Ammon's horn (tissue), 1 donor: ENCODE data around the gene GABARAPL1.
"Not testable (repeated sequence)": the region's sequence is repeated elsewhere in the genome, so short reads cannot be mapped to it uniquely, and the experiment has no call there.

Experiments
- DNase-seq: peaks from one replicate; pipeline ENCODE4 v3.0.0-alpha.2; 2016; ENCODE audit warnings: low spot score

The GABARAPL1 gene

DNA sequence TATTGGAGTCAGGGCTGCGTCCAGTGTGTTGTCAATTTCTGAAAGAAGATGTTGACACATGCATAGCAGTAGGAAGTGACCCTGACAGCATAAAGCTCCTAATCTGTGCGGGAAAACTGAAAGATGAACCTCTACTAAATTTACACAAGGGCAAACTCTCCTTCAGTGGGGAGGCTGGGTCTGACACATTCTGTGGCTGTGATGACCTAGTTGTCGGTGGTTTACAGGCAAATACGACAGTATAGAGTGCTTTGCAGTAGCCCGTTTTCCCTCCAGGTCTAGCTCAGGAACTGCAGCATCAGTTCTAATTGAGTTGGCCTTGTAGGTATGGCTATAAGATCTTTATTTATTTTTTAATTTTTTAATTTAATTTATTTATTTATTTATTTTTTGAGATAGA lies 14.8 kb upstream of the GABARAPL1 start:
- no peak for DNase-seq

DNA sequence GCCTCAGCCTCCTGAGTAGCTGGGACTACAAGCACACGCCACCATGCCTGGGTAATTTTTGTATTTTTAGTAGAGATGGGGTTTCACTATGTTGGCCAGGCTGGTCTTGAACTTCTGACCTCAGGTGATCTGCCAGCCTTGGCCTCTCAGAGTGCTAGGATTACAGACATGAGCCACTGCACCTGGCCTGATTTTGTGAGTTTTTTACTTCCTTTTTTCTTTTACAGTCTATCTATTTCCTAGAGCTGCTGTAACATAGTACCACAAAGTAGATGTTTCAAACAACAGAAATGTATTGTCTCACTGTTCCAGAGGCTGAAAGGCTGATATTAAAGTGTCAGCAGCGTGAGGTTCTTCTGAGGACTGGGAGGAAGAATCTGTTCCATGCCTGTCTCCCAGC lies 8.2 kb upstream of the GABARAPL1 start:
- not testable (repeated sequence) for DNase-seq

DNA sequence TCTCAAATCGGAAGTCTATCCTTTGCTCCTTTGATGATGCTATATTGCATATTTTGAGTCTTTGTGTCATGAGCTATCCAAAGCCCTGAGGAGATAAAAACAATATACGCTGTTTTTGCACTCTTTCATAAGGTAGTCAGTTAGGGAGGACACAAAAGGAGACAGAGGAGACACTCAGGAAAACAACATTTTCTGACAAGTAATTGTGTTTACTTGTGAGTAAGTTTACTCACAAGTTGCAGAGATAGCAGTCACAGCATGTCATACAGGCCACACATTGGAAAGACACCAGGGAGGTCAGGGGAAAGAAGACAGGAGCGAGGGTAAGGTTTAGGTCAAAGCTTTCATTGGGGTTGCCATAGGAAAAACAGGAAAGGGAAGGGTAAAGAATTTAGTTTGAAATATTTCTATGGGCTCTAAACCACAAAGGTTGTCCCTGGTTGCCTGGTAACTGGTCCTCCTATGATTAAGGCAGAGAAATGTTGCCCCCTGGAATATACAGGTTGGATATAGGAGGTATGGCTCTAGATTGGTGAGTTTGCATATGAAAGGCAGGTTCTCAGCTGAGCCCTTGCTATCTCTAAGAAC lies 7.4 kb upstream of the GABARAPL1 start:
- DNase-seq, result no peak

DNA sequence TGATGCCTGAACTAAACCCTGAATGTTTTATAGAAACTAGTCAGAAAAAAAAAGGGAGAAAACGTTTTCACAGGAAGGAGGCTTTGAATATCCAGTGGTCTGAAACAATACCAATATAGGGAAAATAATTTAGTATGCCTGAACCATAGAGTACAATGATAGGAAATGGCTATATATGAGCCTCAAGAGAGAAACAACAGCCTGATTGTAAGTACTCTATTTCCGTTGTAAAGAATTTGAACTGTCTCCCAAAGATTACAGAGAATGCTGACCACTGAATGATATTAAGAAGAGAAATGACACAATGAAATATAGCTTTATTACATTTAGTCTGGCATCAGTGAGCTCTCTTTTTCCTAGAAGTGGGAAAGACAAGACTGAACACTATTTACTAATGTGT lies 5.5 kb upstream of the GABARAPL1 start:
- no peak for DNase-seq

DNA sequence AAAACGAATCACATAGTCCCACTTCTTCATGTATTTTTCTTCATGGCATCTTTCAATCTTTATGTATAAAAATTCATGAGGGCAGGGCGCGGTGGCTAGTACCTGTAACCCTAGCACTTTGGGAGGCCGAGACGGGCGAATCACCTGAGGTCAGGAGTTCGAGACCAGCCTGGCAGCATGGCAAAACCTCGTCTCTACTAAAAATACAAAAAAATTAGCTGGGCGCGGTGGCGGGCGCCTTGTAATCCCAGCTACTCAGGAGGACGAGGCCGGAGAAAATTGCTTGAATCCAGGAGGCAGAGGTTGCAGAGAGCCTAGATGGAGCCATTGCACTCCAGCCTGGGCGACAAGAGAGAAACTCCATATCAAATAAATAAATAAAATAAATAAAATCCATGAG lies 2.5 kb upstream of the GABARAPL1 start:
- DNase-seq, result no peak

DNA sequence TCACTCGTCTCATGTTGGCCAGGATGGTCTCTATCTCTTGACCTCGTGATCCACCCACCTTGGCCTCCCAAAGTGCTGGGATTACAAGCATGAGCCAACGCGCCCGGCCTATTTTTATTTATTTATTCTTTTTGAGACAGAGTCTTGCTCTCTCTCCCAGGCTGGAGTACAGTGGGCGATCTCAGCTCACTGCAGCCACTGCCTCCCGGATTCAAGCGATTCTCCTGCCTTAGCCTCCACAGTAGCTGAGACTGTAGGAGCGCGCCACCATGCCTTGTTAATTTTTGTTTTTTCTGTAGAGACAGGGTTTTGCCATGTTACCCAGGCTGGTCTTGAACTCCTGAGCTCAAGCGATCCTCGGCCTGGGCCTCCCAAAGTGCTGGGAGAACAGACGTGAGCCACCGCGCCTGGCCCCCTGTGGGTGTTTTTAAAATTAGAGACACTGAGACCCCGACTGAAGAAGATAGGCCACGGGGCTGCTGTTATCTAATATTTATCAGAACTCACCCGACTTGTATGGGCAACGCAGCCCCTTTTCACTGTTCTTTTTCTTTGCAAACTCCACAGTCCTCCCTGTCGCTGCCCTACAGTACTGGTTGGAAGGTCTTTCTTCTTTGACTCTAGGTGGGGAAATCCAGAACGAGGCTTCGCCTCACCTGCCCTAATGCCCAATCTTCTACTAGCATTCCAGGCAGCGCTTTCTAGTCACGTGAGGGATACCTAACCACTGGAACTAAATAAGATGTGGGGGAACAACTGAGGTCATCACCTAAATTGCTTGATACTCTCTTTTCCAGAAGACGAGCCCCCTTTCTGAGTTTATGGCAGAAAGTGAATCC lies 1.4 kb upstream of the GABARAPL1 start:
- DNase-seq, result no peak

DNA sequence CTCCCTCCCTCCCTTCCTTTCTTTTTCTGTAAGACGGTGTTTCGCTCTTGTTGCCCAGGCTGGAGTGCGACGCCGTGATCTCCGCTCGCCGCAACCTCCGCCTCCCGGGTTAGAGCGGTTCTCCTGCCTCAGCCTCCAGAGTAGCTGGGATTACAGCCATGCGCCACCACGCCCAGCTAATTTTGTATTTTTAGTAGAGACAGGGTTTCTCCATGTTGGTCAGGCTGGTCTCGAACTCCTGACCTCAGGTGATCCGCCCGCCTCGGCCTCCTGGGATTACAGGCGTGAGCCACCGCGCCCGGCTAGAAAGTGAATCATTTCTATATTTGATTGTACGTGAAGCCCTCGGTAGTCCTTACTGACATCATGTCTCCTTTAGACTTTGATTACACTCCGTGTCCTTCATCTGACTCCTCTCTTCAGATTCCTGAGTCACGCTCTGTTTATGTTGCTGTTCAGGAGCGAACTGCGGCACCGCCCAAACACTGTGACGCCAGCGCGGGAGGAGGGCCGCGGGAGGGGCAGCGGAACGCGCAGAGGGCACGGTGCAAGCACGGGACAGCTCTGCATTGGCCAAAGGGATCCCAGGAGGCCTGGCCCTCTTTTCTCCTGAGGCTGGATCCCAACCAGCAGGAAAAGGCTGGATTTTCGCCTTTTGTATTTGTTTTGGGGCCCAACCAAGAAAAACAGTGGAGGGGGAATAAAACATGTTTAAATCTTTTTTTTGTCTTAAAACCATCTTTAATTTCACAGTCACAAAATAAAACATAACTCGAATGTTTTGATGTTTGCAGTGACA lies 538 bp upstream of the GABARAPL1 start:
- DNase-seq, result peak; percentile 97

DNA sequence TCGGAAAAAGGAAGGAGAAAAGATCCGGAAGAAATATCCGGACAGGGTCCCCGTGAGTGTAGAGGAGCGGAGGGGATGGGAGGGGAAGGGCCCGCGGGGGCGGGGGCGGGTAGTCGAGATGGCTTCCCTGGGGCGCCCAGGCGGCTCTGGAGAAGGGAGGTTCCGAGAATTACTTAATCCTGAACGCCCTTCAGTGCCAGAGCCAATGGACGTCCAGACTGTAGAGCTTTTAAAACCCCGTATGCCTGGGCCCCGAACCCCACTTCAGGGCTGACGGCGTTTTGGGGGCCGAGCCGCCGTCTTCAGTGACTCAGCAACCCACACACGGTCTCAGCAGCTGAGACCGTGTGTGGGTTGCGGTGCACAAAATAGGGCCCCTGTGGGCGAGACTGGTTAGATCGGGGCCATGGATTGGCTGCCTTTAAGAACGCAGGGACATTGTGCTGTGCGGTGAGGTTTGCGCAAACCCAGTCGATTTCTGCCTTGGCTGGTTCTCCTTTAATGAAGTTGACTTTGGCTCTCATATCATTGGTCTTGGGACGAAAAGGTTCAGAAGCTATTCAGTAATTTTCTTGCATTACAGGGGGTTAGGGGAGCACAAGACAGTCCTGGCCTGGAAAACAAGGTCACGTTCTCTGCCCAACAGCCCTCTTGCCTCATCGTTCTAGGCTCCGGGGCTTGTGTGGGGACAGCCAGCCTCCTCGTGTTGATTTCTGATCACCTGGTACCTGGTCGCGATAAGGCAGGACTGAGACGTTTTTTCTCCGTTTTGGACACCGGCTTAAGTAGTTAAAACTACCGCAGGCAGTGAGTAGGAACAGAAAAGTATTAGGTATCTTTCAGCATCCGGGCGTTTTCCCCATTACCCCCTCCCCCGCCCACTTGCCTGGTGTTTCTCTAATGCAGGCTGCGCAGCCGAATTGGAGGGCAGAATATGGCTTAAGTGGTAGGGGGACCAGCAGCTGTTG lies 775 bp downstream of the GABARAPL1 start:
- DNase-seq, result peak; percentile 80

DNA sequence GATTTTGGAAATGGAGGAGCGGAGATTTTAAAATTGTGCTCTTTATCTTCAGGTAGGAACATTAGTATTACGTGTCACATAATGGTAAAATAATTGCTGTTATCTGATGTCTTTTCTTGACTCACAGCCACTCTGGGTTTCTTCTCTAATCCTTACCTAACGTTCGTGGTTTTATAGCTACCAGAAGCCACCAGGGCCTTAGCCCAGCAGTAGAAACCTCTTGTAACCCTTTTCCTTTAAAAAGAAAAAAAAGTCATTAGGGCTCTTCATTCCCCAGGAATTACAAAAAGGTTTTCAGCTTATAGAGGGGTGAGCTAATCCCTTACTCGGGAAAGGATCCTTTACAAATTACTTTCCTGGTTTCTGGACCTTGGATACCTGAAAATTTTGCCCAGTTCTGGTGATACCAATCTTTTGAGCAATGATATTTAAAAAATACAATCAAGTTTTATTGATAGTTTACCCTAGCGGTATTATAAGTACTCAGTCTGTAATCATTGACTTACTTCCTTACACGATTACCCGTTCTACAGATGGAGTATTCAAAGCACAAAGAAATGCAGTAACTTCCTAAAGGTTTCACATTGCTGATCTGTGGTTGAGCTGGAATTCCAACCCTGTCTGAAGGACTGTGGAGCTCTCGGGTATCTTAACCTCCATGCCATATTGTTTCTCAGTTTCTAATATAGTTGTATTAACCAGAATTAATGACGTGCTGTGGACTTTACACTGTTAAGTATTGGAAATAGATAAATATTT lies 1.6 kb downstream of the GABARAPL1 start:
- DNase-seq, result no peak

DNA sequence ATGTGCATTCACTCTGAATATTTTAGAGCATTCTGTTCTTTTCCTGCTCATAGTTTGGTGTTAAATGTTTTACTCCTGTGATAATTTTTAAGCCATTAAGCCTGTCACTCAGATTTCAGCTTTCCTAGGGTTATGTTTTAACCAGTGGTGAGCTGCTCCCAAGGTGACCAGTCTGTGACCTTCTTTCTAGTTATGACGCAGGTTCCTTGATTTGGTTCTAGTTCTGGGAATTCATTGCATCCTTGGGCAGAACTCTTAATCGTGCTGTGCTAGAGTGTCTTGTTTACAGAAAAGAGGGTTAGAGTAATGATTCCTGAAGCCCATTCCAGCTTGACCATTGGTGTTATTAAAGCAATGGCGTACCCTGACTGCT lies 2.2 kb downstream of the GABARAPL1 start:
- no peak for DNase-seq

DNA sequence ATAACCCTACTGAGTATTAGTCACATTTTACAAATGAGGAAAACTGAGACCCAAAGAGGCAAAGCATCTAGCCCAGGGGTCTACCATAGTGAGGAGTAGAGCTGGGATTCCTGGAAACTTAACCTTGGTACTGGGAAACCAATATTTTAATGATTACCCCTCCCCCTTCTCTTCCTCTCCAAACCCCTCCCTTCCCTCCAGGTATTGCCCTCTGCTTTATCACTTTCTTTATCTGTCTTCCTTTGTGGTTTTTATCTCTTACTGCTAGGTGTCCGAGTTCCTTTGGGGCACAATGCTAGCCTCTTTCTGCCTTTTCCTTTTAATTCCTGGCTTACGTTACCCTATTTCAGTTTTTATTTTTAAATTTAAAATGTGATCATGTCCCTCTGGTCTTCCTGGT lies 2.8 kb downstream of the GABARAPL1 start:
- DNase-seq, result no peak

DNA sequence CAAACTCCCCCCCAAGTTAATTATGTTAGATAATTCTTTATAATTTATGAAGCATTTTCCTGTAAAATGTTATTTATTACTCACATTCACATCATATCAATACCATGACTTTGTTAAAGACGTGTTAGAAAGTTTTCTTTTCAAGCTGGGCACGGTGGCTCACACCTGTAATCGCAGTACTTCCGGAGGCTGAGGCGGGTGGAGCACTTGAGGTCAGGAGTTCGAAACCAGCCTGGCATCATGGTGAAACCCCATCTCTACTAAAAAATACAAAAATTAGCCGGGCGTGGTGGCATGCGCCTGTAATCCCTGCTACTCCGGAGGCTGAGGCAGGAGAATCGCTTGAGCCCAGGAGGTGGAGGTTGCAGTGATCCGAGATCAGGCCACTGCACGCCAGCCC lies 3.3 kb downstream of the GABARAPL1 start:
- DNase-seq, result not testable (repeated sequence)

DNA sequence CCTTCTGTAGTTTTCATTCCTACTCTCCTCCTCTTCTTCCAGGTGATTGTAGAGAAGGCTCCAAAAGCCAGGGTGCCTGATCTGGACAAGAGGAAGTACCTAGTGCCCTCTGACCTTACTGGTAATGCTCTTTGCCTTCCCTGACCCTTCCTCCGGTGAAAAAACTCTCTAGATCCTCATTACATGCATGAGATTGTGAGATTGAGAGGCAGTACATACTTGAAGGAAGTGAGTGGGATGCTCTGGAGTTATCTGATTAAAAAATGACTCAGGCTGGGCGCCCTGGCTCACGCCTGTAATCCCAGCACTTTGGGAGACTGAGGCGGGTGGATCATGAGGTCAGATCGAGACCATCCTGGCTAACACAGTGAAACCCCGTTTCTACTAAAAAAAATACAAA lies 5.3 kb downstream of the GABARAPL1 start:
- no peak for DNase-seq

DNA sequence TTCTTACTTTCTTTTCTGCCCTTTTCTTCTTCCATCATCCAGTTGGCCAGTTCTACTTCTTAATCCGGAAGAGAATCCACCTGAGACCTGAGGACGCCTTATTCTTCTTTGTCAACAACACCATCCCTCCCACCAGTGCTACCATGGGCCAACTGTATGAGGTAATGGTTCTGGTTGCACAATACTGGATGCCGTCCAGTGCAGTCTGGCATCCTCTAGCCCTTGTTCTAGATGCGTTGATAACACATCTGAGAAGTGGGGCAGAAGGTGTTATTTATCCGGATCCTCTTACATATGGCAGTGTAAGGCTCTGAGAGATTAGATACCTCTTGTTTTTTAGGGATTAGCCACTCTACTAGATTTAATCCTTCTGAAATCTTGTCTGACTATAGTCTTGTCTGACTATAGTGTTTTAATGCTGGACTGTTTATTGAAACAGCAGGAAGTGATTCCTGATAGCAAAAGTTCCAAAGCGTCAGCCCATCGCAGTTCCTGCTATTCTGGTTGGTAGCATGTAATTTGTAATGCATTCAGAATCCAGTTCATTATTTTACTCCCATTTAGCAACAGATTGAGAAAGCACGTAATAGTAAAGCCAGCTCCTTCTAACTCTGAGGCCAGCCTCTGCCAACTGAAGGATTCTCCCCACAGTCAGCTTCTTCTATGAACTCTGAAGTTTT lies 7.9 kb downstream of the GABARAPL1 start:
- DNase-seq, result peak; percentile 82

DNA sequence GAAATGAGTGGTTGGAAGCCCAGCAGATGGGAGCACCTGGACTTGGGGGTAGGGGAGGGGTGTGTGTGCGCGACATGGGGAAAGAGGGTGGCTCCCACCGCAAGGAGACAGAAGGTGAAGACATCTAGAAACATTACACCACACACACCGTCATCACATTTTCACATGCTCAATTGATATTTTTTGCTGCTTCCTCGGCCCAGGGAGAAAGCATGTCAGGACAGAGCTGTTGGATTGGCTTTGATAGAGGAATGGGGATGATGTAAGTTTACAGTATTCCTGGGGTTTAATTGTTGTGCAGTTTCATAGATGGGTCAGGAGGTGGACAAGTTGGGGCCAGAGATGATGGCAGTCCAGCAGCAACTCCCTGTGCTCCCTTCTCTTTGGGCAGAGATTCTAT lies 9.2 kb downstream of the GABARAPL1 start:
- no peak for DNase-seq

DNA sequence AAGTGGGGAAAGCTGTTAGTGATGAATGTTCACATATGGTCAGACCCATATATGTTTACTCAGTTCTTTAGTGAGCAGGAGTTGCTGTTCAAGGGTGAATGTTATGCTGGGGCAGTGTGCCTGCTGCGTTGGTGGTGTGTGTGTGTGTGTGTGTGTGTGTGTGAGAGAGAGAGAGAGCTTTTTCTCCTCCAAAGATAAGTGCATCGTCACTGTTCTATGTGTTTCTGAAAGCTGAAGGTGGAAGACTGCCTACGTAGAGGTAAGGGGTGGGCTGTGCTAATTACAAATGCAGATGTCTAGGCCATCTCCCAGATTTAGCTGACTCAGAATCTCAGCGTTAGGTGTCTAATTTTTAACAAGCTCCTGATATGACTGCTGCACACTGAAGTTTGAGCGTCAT lies 10.5 kb downstream of the GABARAPL1 start:
- DNase-seq, result peak; percentile 37

DNA sequence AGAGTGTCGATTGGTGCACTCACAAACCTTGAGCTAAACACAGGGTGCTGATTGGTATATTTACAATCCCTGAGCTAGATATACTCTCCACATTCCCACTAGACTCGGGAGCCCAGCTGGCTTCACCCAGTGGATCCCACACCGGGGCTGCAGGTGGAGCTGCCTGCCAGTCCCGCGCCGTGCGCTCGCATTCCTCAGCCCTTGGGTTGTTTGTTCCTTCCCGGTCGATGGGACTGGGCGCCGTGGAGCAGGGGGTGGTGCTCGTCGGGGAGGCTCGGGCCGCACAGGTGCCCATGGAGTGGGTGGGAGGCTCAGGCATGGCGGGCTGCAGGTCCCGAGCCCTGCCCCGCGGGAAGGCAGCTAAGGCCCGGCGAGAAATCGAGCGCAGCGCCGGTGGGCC lies 12.7 kb downstream of the GABARAPL1 start:
- DNase-seq, result not testable (repeated sequence)

DNA sequence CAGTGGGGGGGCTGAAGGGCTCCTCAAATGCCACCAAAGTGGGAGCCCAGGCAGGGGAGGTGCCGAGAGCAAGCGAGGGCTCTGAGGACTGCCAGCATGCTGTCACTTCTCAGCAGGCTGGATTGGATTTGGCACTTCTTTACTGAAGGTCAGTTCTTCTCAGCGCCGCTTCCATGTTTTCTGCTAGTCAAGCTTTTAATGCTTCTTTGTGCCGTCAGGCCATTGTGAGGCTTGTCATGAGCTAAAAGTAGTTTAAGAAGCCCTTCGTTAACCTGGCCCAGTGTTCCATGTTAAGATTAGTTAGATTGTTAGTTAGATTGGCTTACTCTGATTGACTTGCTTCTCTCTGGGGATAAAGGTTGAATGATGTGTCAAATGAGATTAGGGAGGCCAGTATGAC lies 13.4 kb downstream of the GABARAPL1 start:
- no peak for DNase-seq

DNA sequence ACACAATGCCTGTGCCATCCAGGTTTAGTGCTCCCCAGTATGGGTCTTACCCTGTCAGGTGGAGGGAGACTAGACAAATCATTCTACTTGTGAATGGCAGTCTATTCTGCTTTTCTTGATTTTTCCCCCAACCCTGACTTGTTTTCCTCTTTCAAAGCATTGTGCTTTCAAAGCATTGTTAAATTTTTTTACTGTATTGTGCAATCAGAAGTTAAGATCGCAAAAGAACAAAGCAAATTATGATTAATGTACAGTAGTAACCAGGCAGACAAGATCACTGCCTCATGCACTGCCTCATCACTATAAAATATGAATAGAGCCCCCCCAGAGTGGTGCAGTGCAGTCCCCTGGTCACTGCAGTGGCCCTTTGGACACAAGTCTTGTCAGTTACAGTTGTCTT lies 14.1 kb downstream of the GABARAPL1 start:
- DNase-seq, result no peak

DNA sequence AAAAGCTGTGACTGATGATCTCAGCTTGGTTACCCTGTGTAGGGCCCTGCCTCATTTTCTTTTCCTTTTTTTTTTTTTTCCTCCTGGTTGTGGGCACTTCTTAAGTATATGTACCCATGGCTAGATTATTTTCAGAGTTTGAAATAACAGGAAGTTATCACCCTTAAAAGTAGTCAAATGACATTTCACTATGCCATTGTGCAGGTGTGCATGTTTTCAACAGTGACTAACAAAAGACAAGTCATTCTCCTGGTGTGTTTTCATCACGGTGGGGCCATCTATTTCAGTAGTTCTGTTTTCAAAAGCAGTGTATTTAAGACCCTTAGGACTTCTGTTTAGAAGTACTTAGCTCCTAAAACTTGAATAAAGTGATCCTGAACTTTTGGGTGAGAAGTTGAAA lies 15.0 kb downstream of the GABARAPL1 start:
- no peak for DNase-seq

DNA sequence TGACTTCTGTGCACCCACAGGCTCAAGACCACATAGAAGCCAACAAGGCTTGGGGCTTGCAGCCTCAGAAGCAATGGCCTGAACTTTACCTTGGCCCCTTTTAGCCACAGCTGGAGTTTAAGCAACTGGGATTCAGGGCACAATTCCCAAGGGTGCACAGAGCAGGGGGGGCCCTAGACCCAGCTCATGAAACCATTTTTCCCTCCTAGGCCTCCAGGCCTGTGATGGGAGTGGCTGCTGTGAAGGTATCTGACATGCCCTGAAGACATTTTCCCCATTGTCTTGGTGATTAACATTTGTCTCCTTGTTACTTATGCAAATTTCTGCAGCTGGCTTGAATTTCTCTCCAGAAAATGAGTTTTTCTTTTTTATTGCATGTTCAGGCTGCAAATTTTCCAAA lies 21.9 kb downstream of the GABARAPL1 start:
- DNase-seq, result no peak
